CD4-positive, alpha-beta T cell treated with Interferon gamma for 1 hour (primary cell): ENCODE results near the gene SLC25A47.
A peak's percentile ranks its signal among the peaks of the same experiment; 100 is the strongest.
"Not testable (repeated sequence)": the region's sequence is repeated elsewhere in the genome, so short reads cannot be mapped to it uniquely, and the experiment has no call there.

Source experiments
- DNase-seq: peaks from one replicate; pipeline ENCODE4 v3.0.0-alpha.2; 2020

The SLC25A47 gene

GRCh38 chr14:100306101-100306997, 16.8 kb upstream of the SLC25A47 start, which contains the start of gene SLC25A29:
TSS of gene SLC25A29 (minus strand) at chr14:100306444. CDS start at chr14:100306232, 212 bp downstream.
- peak; percentile 76 for DNase-seq

GRCh38 chr14:100306998-100307765, 16.0 kb upstream of the SLC25A47 start:
- DNase-seq = no peak

GRCh38 chr14:100307766-100308426, 15.2 kb upstream of the SLC25A47 start:
- DNase-seq = no peak

- DNase-seq = not testable (repeated sequence)
Observed at GRCh38 chr14:100308427-100308792, 14.7 kb upstream of the SLC25A47 start.

- DNase-seq = no peak
Observed at GRCh38 chr14:100309028-100309737, 14.0 kb upstream of the SLC25A47 start.

- DNase-seq = not testable (repeated sequence)
Observed at GRCh38 chr14:100312110-100312876, 10.8 kb upstream of the SLC25A47 start.

GRCh38 chr14:100312877-100313400, 10.2 kb upstream of the SLC25A47 start:
- DNase-seq = no peak

GRCh38 chr14:100313464-100314230, 9.5 kb upstream of the SLC25A47 start:
- DNase-seq = no peak

- no peak for DNase-seq
Observed at GRCh38 chr14:100314724-100315123, 8.4 kb upstream of the SLC25A47 start.

GRCh38 chr14:100317389-100317788, 5.8 kb upstream of the SLC25A47 start:
- no peak for DNase-seq

- DNase-seq = peak; percentile 65
Observed at GRCh38 chr14:100317912-100318808, 5.0 kb upstream of the SLC25A47 start.

GRCh38 chr14:100320157-100320856, 2.8 kb upstream of the SLC25A47 start:
- no peak for DNase-seq

- DNase-seq = no peak
Observed at GRCh38 chr14:100321473-100322137, 1.5 kb upstream of the SLC25A47 start.

GRCh38 chr14:100322138-100322957, 791 bp upstream of the SLC25A47 start:
- DNase-seq = no peak

- no peak for DNase-seq
Observed at GRCh38 chr14:100323942-100324307, 786 bp downstream of the SLC25A47 start.

- DNase-seq = no peak
Observed at GRCh38 chr14:100325231-100325632, 2.1 kb downstream of the SLC25A47 start.

GRCh38 chr14:100325958-100326357, 2.8 kb downstream of the SLC25A47 start:
- DNase-seq = no peak

GRCh38 chr14:100327128-100327527, 4.0 kb downstream of the SLC25A47 start:
- no peak for DNase-seq
